C4-2B (cell line): Measurements from ENCODE around the gene C10orf90.

Experiments used
- H3K27ac ChIP-seq: fragments of 450-650 bp; 2 replicates; pipeline ENCODE4 v1.5.1; 2017
- CTCF ChIP-seq: fragments of 450-650 bp; conservative IDR thresholded peaks from 2 replicates; pipeline ENCODE4 v1.5.1; 2017; ENCODE audit warnings: mild to moderate bottlenecking
- ZFX ChIP-seq: fragments of 450-650 bp; IDR thresholded peaks from 2 replicates; pipeline ENCODE4 v1.6.1; 2017

Gene C10orf90

GRCh38 chr10:126423732-126424491 lies 246.6 kb downstream of the C10orf90 start:
- no peak for TF ChIP-seq CTCF
- TF ChIP-seq ZFX = no peak
- no peak overlapping the region for H3K27ac ChIP-seq

DNA sequence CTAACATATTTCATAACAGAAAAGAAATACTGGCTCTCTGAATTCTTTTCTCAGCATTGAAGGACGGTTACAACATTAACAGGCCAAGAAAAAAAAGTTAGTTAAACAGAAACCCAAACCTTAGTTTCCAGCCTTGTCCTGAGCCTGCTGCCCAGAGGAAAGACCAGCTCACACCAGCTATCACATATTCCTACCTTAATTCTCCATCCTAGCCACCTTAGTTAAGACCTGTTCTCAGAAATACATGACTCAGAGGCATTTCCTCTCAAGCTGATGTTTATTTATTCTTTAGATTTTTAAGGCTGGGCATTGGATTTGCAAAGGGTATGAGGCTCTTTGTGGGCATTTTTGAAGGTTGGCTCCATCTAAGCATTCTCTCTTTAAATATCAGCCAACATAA lies 247.9 kb downstream of the C10orf90 start:
- TF ChIP-seq CTCF (no peak), ZFX (no peak)
- H3K27ac ChIP-seq = no peak overlapping the region

DNA sequence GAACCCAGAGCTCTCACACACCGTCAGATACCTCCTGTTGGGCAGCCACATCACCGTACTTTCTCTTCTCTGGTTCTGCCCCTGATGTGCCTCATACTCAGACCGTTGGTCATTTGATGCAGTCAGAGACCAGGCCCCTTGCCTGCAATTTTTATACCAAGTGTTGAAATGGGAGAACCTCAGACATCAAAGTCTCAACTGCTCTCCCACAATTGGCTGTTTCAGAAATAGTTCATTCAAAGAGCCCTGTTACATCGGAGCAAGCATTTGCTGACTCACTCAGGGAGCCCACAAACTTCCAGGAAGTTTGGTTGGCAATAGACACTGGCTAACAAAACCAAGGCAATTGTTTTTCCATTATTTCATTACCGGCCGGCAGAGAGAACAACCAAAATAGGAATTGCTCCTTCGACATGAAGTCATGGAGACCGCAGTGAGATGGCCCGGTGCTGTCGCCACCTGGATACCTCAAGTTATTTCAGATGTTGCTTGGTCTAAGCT lies 248.7 kb downstream of the C10orf90 start:
- no peak for TF ChIP-seq ZFX
- TF ChIP-seq CTCF = no peak
- H3K27ac ChIP-seq = no peak overlapping the region

- TF ChIP-seq CTCF = no peak
- TF ChIP-seq ZFX = no peak
- H3K27ac ChIP-seq = no peak overlapping the region
These were observed 249.8 kb downstream of the C10orf90 start for GRCh38 chr10:126420567-126421300.

GRCh38 chr10:126417220-126417825 lies 253.2 kb downstream of the C10orf90 start:
- TF ChIP-seq ZFX (no peak), CTCF (no peak)
- H3K27ac ChIP-seq = no peak overlapping the region

DNA sequence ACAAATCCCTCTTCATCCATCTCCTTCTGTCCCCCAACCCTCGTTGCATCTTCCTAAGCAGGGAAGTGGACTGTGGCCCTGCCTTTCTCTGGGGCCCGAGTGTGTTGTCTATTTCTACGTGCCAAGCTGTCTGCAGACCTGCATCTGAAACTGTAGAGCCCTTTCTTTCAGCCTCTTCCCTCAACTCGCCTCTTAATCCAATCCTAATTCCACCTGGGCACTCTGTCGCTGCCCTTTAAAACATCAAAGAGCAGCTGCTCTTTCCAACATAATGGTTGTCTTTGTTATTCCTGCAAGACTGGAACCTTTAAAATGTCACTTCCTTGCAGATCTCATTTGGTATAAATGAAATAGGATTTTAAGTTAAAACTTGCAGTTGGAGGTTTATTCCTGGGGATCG lies 260.7 kb downstream of the C10orf90 start:
- H3K27ac ChIP-seq = no peak overlapping the region
- TF ChIP-seq ZFX (no peak), CTCF (no peak)
